T follicular helper cell (primary cell): ENCODE data around the gene JAGN1.
"Not testable (repeated sequence)": the region's sequence is repeated elsewhere in the genome, so short reads cannot be mapped to it uniquely, and the experiment has no call there.

ENCODE experiments used
- DNase-seq: peaks from one replicate; pipeline ENCODE4 v3.0.0-alpha.2; 2020; ENCODE audit warnings: low read depth

JAGN1 gene

DNA sequence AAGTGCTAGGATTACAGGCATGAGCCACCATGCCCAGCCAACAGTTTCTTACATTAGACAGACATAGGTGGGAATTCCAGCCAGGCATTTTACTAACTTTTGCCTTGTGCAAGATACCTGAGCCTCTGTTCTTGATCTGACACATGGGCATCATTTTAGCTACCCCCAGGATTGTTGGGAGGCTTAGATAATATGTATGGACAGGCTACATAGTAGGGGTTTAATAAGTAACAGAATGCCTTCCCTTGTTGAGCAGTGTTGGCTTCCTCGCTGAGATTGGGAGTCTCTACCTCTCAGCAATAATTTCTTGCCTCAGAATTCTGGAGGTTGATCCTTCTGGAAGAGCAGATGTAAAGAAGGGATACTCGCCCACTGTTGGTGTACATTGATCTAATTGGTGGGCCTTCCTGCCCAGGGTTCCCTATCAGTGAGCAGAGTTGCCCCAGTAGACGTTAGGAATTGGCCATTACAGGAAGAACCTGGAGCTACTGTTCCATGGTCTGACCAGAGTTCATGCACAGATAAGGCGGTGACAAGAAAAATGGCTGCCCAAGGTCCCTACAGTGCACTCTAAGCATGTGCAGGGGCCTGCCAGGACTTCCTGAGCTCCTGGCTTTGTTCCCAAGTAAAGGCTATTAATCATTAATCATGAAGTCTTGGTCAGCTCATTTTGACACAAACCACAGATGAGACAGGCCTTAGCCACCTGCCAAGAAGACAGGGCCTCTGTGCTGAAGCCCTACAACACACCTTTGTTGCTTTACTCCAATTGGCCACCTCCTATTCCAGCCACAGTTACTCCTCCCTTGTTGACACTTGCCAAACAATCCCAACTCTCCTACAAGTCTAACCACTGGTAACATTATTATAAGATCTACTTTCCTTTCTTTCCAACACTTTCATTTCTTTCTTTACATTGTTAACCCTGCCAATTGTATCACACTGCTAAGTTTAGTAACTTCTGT lies 7.3 kb downstream of the JAGN1 start:
- DNase-seq, result no peak

- no peak for DNase-seq
These were observed 8.2 kb downstream of the JAGN1 start for GRCh38 chr3:9898467-9899241.

GRCh38 chr3:9899289-9899791 lies 8.9 kb downstream of the JAGN1 start:
- DNase-seq, result no peak

DNA sequence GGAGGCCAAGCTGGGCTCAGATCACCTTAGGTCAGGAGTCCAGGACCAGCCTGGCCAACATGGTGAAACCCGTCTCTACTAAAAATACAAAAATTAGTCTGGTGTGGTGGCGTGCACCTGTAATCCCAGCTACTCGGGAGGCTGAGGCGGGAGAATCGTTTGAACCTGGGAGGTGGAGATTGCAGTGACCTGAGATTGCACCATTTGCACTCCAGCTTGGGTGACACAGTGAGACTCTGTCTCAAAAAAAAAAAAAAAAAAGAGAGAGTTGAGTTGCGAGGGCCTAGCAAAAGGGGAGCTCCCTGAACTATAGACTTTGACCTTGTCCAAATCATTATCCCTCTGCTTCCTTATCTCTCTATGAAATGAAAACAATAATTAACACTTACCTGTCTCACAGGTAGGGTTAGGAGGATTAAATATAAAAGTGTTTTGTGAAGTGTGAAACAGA lies 10.6 kb downstream of the JAGN1 start:
- not testable (repeated sequence) for DNase-seq

DNA sequence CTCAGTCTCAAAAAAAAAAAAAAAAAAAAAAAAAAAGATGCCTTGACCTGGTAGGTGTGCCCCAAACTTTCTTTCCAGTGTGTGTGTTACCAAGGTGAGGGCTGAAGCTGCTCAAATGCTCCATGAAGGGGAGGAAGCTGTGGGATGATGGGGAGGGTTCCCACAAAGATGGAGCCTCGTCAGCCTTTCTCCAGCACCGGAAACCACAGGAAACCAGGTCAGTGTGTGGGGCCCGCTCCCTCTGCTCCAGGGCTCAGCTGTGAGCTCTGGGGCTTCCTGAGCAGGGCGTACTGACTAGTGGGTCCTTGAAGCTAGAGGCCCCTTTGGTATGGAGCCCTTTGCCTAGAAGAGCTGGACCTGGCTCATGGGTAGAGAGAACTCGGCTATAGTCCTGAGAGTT lies 11.6 kb downstream of the JAGN1 start:
- no peak for DNase-seq

DNA sequence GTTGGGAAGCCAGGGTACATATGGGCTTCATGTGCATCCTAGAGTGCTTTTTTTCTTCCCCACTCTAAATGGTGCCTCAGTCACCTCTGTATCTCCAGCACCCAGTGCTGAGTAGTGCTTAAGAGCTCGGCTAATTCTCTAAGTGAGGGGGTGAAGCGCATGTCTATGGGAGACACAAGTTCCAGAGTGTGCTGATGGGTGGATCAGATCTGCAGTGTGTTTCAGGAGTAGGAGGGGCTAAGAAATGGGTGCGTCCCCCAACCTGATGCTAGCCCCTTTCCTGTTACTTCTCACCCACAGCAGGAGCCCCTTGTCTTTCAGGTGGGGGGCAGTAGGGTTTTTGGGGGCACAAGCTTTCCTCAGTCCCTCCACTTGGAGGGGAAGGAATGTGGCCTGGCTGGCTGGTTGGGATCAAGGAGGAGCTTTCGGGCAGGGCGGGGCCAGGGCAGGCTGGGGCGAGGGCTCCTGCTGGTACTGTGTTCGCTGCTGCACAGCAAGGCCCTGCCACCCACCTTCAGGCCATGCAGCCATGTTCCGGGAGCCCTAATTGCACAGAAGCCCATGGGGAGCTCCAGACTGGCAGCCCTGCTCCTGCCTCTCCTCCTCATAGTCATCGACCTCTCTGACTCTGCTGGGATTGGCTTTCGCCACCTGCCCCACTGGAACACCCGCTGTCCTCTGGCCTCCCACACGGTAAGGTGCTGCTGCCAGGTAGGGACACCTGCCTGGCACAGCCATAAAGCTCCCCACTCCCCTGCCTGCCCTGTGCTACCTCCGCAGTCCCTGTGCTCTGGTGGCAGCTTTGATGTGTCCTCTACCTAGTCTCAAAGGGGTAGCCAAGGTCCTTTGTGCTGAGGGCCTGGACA lies 12.2 kb downstream of the JAGN1 start, which contains the start of gene IL17RE:
TSS of gene IL17RE (plus strand) at position 477 of the 866 bp plus-strand sequence. CDS start at position 562, 85 bp downstream.
- DNase-seq, result no peak

DNA sequence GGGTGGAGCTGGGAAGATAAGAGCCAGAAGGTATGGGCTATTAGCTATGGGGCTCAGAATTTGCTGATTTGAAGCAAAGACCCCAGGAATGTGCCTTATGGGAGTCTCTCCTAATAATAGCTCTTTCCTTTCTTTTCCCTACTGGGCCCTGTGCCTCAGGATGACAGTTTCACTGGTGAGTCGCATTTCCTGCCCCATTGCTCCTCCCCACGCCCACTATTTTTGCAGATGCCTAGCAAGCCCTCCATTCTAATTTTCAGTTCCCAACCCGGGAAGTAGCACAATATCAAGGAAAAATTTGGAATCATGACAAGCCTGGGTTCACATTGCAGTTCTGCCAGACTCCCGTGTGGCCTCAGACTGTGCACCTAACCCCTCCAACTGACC lies 12.8 kb downstream of the JAGN1 start:
- no peak for DNase-seq

DNA sequence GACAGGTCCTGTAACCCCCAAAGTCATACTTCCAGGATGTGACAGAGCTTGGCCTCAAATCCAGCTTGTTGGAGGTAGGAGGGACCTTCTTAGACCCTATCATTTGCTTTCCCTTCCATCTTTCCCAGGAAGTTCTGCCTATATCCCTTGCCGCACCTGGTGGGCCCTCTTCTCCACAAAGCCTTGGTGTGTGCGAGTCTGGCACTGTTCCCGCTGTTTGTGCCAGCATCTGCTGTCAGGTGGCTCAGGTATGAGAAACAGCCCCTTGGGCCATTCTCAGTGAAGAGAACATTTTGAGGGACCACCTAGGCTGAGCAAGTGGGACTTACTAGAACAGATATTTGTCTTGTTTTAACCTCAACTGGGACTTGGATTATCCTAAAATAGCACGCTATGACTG lies 13.5 kb downstream of the JAGN1 start:
- no peak for DNase-seq

GRCh38 chr3:9906480-9906879 lies 16.1 kb downstream of the JAGN1 start:
- DNase-seq, result no peak

DNA sequence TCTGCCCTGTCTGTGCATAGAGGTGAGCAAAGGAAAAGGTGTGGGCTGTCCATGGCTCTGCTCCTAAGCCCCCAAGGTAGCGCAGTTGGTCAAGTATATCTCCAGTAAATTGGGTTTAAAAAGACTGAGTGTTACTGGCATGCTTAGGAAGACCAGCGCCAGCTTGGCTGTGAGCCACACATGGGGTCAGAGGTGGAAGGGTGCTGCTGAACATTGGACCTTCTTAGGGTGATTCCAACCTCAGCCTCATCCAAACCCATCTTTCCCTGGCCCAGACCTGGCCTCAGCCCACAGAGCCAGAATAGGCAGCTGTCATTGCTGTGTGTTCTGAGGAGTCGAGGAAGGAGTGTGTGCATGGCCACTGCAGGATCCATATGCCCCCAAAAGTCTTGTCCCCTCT lies 17.9 kb downstream of the JAGN1 start:
- no peak for DNase-seq

DNA sequence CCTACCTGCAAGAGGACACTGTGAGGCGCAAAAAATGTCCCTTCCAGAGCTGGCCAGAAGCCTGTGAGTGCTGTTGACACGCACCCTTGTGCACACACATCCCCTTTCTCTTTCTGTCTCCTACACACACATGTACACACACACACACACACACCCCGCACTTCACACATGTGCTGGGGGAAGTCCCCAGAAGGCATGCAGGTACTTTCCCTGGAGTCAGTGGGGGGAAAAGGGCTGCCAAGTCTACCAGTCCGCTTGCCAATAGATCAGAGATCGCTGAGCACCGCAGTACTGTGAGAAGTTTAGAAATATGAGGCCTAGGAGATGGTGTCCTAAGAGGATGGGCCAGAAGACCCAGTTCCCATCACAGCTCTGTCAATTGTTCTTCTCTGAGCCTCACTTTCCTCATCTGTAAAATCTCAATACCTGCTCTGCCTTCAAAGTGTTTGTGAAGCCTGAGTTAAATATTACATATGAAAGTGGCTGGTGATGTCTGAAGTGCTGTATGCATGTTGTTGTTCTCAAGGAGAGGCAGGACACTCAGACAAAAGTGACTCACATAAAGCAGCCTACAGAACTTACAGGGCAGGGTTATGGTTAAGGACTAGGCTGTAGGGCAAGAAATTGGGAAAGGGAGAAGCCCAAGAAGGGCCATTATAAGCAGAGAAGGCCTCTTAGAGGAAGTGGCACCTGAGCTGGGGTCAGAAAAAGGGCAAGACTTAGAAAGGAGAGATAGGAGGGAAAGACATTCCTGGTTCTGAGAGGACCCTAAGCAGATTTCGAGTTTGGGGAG lies 19.0 kb downstream of the JAGN1 start:
- no peak for DNase-seq

GRCh38 chr3:9911863-9912262 lies 21.5 kb downstream of the JAGN1 start:
- DNase-seq, result no peak

DNA sequence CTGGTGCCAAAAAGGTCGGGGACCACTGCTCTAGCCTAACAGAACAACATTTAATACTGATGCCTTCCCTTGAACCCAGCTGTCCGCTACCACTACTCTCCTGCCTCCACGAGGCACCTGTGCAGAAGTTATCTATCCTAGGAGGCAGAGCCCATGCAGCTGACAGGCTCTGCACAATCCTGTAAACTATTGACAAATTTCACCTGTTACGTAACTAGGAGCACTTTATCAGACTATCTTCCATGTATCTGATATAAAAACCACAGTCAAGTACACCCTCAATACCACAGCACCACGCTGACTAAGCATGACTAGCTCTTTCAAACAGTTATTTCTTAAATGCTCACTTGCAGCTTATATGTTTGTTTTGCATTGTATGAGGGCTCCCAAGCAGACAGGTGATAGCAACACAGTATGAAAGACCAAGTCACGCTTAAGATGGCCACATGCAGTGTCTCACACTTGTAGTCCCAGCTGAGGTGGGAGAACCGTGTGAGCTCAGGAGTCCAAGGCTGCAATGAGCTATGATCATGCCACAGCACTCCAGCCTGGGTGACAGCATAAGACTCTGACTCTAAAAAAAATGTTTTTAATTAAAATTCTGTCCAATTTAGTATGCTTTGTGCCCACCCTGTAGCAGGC lies 22.0 kb downstream of the JAGN1 start:
- DNase-seq, result no peak

GRCh38 chr3:9913601-9914000 lies 23.2 kb downstream of the JAGN1 start:
- DNase-seq, result no peak

DNA sequence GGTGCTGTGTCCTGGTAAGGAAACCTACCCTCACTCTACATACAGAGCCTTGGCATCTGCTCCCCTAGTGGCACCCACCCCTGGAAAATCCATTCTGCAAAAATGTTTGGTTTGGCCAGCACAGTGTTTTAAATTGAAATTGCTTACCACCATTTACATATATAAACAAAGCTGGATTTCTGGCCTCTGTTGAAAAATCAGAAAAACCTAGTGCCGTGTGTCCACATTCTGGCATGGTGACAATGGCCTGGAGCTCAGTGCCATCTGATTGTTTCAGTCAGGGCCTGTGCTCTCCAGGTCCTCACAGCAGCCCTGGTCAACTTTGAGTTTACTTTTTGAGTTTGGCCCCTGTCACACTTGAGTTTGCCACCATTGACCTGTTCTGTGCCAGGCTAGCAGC lies 23.6 kb downstream of the JAGN1 start:
- DNase-seq, result no peak

DNA sequence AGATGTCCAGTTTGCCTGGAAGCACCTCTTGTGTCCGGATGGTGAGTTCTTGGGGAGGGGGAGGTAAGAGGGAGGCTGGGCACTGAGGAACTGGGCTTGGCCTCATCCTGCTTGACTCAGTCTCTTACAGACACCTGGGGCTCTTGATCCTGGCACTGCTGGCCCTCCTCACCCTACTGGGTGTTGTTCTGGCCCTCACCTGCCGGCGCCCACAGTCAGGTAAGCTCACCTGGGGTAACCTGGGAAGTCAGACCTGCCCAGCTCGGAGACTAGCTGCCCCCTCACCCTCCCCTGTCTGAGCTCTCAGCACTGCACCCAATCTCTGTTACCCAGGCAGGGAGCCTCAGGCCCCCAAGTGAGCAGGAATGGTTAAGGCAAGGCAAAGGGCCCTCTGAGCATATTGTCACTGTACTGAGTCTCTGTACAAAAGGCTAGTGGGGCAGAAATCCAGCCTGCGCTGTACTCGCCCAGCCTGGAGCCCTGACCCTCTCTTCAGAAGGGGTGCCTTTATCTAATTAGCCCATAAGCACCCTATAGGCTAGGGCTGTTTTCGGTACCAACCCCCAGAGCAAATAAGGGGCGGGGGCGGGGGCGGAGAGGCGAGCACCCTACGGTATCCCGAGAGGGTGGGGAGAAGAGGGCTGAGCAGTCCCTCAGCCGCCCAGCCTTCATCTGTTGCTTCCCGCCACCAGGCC lies 24.3 kb downstream of the JAGN1 start:
- no peak for DNase-seq

DNA sequence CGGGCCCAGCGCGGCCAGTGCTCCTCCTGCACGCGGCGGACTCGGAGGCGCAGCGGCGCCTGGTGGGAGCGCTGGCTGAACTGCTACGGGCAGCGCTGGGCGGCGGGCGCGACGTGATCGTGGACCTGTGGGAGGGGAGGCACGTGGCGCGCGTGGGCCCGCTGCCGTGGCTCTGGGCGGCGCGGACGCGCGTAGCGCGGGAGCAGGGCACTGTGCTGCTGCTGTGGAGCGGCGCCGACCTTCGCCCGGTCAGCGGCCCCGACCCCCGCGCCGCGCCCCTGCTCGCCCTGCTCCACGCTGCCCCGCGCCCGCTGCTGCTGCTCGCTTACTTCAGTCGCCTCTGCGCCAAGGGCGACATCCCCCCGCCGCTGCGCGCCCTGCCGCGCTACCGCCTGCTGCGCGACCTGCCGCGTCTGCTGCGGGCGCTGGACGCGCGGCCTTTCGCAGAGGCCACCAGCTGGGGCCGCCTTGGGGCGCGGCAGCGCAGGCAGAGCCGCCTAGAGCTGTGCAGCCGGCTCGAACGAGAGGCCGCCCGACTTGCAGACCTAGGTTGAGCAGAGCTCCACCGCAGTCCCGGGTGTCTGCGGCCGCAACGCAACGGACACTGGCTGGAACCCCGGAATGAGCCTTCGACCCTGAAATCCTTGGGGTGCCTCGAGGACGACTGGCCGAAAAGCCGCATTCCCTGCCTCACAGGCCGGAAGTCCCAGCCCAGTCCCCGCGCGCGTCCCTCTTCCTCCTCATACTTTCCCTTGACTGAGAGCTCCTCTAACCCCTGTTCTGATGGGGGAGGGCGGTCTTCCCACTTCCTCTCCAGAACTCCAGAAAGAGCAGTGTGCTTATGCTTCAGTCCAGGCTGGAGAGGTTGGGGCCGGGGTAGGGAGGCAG lies 25.1 kb downstream of the JAGN1 start:
- DNase-seq, result no peak

- no peak for DNase-seq
These were observed 25.9 kb downstream of the JAGN1 start for GRCh38 chr3:9916346-9916733.
